ENCODE data around the gene SAFB2. TPM values are rescaled to one million over a fixed set of nuclear protein-coding genes. Genes with fewer than 3 reads are reported as not detected.
A peak's percentile ranks its signal among the peaks of the same experiment; 100 is the strongest.

The SAFB2 gene
- total RNA-seq, 1 experiment from 2014 or later, result 76.1 TPM

GRCh38 chr19:5558101-5558621 is 64.4 kb downstream of the SAFB2 start:
- H2BK120ac ChIP-seq (ENCODE audit: low read depth, low read length, poor library complexity, severe bottlenecking), result no peak overlapping the region
- H3K79me2 ChIP-seq (ENCODE audit: insufficient read depth, low read length), result no peaks in the 10 kb centered on the region
- H3K9me3 ChIP-seq (ENCODE audit: control insufficient read depth, low read depth, low read length), result no peaks in the 10 kb centered on the region
- H4K20me1 ChIP-seq (ENCODE audit: control insufficient read depth, insufficient read depth, insufficient read length), result peaks cover 3% of the 10 kb centered on the region
- H3K14ac ChIP-seq (ENCODE audit: insufficient read depth, low read length), result no peak overlapping the region
- no peak overlapping the region for H3T11ph ChIP-seq (ENCODE audit: low read length)
- no peaks in the 10 kb centered on the region; the same call in 1 of the 2 replicates for H3K4me1 ChIP-seq (ENCODE audit: insufficient read depth, low read length)
- DNase-seq, result no peak
- no peak overlapping the region for H2BK20ac ChIP-seq (ENCODE audit: low read depth, low read length, poor library complexity, severe bottlenecking)
- no peak overlapping the region for H4K5ac ChIP-seq (ENCODE audit: insufficient read length, low read depth, low read length)
- peaks cover 9 to 10% of the 10 kb centered on the region in 2 experiments for H3K9me3 Mint-ChIP-seq
- no peak overlapping the region for H3K4ac ChIP-seq (ENCODE audit: low read depth, low read length)
- H4K91ac ChIP-seq (ENCODE audit: insufficient read length, low read depth, low read length), result no peak overlapping the region
- H3K56ac ChIP-seq (ENCODE audit: insufficient read length, low read depth, low read length), result no peak overlapping the region
- H4K8ac ChIP-seq (replicated peaks; ENCODE audit: insufficient read length, low read depth, low read length), result no peak overlapping the region
- H3K27ac Mint-ChIP-seq, result peak overlapping the region in 1 of 3 experiments; percentile 82; a peak in 2 of 7 replicates
- H3K36me3 Mint-ChIP-seq (ENCODE audit: insufficient read depth in 1 of 3, low read depth in 3 of 3), result peaks cover 0 to 9% (median 4%) of the 10 kb centered on the region in 3 experiments; a peak in 1 of 7 replicates
- WGBS (ENCODE audit: extremely low coverage, insufficient read length, low lambda C conversion rate), result no CpG with 5 or more reads among the region's 2 CpGs
- no peak overlapping the region for H3K4me2 ChIP-seq (ENCODE audit: insufficient read depth, insufficient read length, low read length)
- peaks cover 34% of the 10 kb centered on the region for H3K27me3 Mint-ChIP-seq (ENCODE audit: low read depth)
- no peaks in the 10 kb centered on the region for H3K27me3 ChIP-seq (ENCODE audit: insufficient read depth, low read length)
- no peak overlapping the region for H2BK5ac ChIP-seq (ENCODE audit: insufficient read length, low read length)
- H3K18ac ChIP-seq (ENCODE audit: insufficient read length, low read depth, low read length), result no peak overlapping the region
- H3K4me3 Mint-ChIP-seq, result no peak overlapping the region
- no peaks in the 10 kb centered on the region for H3K23me2 ChIP-seq (ENCODE audit: insufficient read length, low read depth, low read length, poor library complexity, severe bottlenecking)
- no peak overlapping the region for H2BK12ac ChIP-seq (ENCODE audit: insufficient read length, low read depth, low read length)
- peaks cover 21 to 36% of the 10 kb centered on the region in 2 experiments for H3K4me1 Mint-ChIP-seq
- no peak overlapping the region for H3K23ac ChIP-seq (ENCODE audit: insufficient read length, low read depth, low read length)
- no peak overlapping the region for H3K27ac ChIP-seq (ENCODE audit: insufficient read length, low read depth, low read length)
- H2AK5ac ChIP-seq (ENCODE audit: insufficient read length, low read length), result no peak overlapping the region
- no peak overlapping the region for H3K9ac ChIP-seq (ENCODE audit: extremely low read depth, insufficient read length, low read length)
- no peaks in the 10 kb centered on the region for H3K79me1 ChIP-seq (ENCODE audit: insufficient read depth, low read depth, low read length, poor library complexity, severe bottlenecking)
- TF ChIP-seq, protein P1, sequence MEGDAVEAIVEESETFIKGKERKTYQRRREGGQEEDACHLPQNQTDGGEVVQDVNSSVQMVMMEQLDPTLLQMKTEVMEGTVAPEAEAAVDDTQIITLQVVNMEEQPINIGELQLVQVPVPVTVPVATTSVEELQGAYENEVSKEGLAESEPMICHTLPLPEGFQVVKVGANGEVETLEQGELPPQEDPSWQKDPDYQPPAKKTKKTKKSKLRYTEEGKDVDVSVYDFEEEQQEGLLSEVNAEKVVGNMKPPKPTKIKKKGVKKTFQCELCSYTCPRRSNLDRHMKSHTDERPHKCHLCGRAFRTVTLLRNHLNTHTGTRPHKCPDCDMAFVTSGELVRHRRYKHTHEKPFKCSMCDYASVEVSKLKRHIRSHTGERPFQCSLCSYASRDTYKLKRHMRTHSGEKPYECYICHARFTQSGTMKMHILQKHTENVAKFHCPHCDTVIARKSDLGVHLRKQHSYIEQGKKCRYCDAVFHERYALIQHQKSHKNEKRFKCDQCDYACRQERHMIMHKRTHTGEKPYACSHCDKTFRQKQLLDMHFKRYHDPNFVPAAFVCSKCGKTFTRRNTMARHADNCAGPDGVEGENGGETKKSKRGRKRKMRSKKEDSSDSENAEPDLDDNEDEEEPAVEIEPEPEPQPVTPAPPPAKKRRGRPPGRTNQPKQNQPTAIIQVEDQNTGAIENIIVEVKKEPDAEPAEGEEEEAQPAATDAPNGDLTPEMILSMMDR (conservative IDR thresholded peaks at IDR 0.05), result no peak
- H2BK15ac ChIP-seq (ENCODE audit: low read depth, low read length), result no peak overlapping the region
- H2AFZ ChIP-seq (ENCODE audit: low read length), result no peak overlapping the region
